Activated T-helper 1 cell treated with Interleukin-2 at 50 U/mL for 16 hours (primary cell): ENCODE results near the gene EXOSC6.
"Not testable (repeated sequence)": the region's sequence is repeated elsewhere in the genome, so short reads cannot be mapped to it uniquely, and the experiment has no call there.

ENCODE experiments used
- DNase-seq: peaks from one replicate; pipeline ENCODE4 v3.0.0-alpha.2; 2020; ENCODE audit warnings: low read depth

EXOSC6 gene

DNA sequence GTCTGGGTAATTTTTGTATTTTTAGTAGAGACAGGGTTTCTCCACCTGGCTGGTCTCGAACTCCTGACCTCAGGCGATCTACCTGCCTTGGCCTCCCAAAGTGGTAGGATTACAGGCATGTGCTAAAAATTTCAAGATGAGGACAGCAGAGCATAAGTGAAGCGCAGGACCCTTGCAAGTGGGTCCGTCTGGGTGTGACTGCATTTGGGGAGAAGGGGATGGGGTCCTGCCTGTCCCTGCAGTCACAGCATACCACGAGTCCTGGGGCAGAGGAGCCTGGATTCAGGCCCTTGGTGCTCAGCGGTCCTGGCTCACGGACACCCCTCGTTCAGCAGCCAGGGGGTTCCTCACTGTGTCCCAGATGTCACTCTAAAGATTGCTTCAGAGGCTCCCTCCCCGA lies 53.5 kb downstream of the EXOSC6 start:
- not testable (repeated sequence) for DNase-seq

DNA sequence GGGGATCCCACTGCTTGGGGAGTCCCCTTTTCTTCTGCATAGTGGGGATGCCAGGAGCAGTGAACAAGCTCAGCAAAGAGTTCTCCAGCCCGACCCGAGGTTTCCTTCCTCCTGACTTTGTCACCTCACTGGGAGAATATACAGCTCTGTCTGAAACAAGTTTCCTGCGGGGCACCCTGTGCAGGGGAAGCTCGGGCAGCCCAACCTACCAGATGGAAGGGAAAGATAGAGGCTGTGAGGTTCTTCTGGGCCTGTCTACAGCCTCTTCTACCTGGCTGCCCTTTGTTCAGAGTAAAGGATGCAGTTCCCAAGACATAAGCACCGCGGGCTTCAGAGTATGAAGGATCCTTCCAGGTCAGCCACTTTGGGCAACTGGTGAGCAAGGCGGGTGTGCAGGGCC lies 54.1 kb downstream of the EXOSC6 start:
- DNase-seq = not testable (repeated sequence)
